ENCODE measurements around the gene SSH3. TPM values are rescaled to one million over a fixed set of nuclear protein-coding genes. Genes with fewer than 3 reads are reported as not detected.

The SSH3 gene
- total RNA-seq, 2 donors from 2014 or later = 39.1 to 44.4 TPM

GRCh38 chr11:67304511-67305113 lies 1.3 kb downstream of the SSH3 start:
- peaks cover 2% of the 10 kb centered on the region for H3K27me3 Mint-ChIP-seq (ENCODE audit: insufficient read depth)
- Histone ChIP-seq H3K9me3 (ENCODE audit: control insufficient read depth, low read length) (no peaks in the 10 kb centered on the region), H3K9ac (ENCODE audit: extremely low read depth, low read length, poor library complexity, severe bottlenecking) (peak overlapping the region; percentile 38), H3K36me3 (ENCODE audit: control insufficient read depth, insufficient read depth, low read length) (peaks cover 17% of the 10 kb centered on the region), H3K27ac (ENCODE audit: low read depth, low read length) (no peak overlapping the region), H3K4me1 (ENCODE audit: control insufficient read depth, insufficient read depth, low read length) (no peaks in the 10 kb centered on the region), H3K4me3 (ENCODE audit: low read length) (peak overlapping the region; percentile 78), H3K27me3 (ENCODE audit: control insufficient read depth, insufficient read depth, low read length, poor library complexity, severe bottlenecking) (no peaks in the 10 kb centered on the region)
- TF ChIP-seq CTCF (conservative IDR thresholded peaks at IDR 0.05) = no peak
- 86 to 92% methylated on average over 4 to 14 of the region's 14 CpGs for WGBS, 2 experiments (ENCODE audit: insufficient coverage in 1 of 2, insufficient read length in 1 of 2)
- H3K4me1 Mint-ChIP-seq = peaks cover 11% of the 10 kb centered on the region
- DNase-seq = peak; percentile 45
- H3K4me3 Mint-ChIP-seq = peak overlapping the region; percentile 65
- H3K9me3 Mint-ChIP-seq = no peaks in the 10 kb centered on the region
- H3K36me3 Mint-ChIP-seq (ENCODE audit: low read depth) = peaks cover 20% of the 10 kb centered on the region
- no peak overlapping the region for H3K27ac Mint-ChIP-seq

GRCh38 chr11:67306769-67307544 lies 3.6 kb downstream of the SSH3 start:
- 91 to 93% methylated on average over 16 to 19 of the region's 19 CpGs for WGBS, 2 experiments (ENCODE audit: insufficient coverage in 1 of 2, insufficient read length in 1 of 2)
- peaks cover 2% of the 10 kb centered on the region for H3K27me3 Mint-ChIP-seq (ENCODE audit: insufficient read depth)
- Histone ChIP-seq H3K9ac (ENCODE audit: extremely low read depth, low read length, poor library complexity, severe bottlenecking) (no peak overlapping the region), H3K9me3 (ENCODE audit: control insufficient read depth, low read length) (no peaks in the 10 kb centered on the region), H3K4me3 (ENCODE audit: low read length) (no peak overlapping the region), H3K27me3 (ENCODE audit: control insufficient read depth, insufficient read depth, low read length, poor library complexity, severe bottlenecking) (no peaks in the 10 kb centered on the region), H3K36me3 (ENCODE audit: control insufficient read depth, insufficient read depth, low read length) (peaks cover 4% of the 10 kb centered on the region), H3K27ac (ENCODE audit: low read depth, low read length) (no peak overlapping the region), H3K4me1 (ENCODE audit: control insufficient read depth, insufficient read depth, low read length) (no peaks in the 10 kb centered on the region)
- peak; percentile 31 for DNase-seq
- TF ChIP-seq CTCF (conservative IDR thresholded peaks at IDR 0.05) = no peak
- no peak overlapping the region for H3K27ac Mint-ChIP-seq
- H3K36me3 Mint-ChIP-seq (ENCODE audit: low read depth) = peaks cover 14% of the 10 kb centered on the region
- H3K4me3 Mint-ChIP-seq = no peak overlapping the region
- no peaks in the 10 kb centered on the region for H3K9me3 Mint-ChIP-seq
- peaks cover 9% of the 10 kb centered on the region for H3K4me1 Mint-ChIP-seq

GRCh38 chr11:67307545-67308001 lies 4.2 kb downstream of the SSH3 start:
- peak; percentile 31 for DNase-seq

More at GRCh38 chr11:67307545-67308001, 4.2 kb downstream of the SSH3 start:
- Mint-ChIP-seq H3K27ac (no peak overlapping the region), H3K4me1 (peaks cover 3% of the 10 kb centered on the region), H3K27me3 (ENCODE audit: insufficient read depth) (peaks cover 2% of the 10 kb centered on the region), H3K36me3 (ENCODE audit: low read depth) (peaks cover 14% of the 10 kb centered on the region), H3K9me3 (no peaks in the 10 kb centered on the region), H3K4me3 (no peak overlapping the region)
- Histone ChIP-seq H3K9me3 (ENCODE audit: control insufficient read depth, low read length) (no peaks in the 10 kb centered on the region), H3K4me3 (ENCODE audit: low read length) (no peak overlapping the region), H3K4me1 (ENCODE audit: control insufficient read depth, insufficient read depth, low read length) (no peaks in the 10 kb centered on the region), H3K36me3 (ENCODE audit: control insufficient read depth, insufficient read depth, low read length) (peaks cover 4% of the 10 kb centered on the region), H3K9ac (ENCODE audit: extremely low read depth, low read length, poor library complexity, severe bottlenecking) (no peak overlapping the region), H3K27me3 (ENCODE audit: control insufficient read depth, insufficient read depth, low read length, poor library complexity, severe bottlenecking) (no peaks in the 10 kb centered on the region), H3K27ac (ENCODE audit: low read depth, low read length) (no peak overlapping the region)
- WGBS, 2 experiments (ENCODE audit: insufficient coverage in 1 of 2, insufficient read length in 1 of 2) = 90 to 93% methylated on average over 8 to 12 of the region's 12 CpGs
- no peak for TF ChIP-seq CTCF (conservative IDR thresholded peaks at IDR 0.05)
